ENCODE results near the gene TMEM219.
"Not testable (repeated sequence)": the region's sequence is repeated elsewhere in the genome, so short reads cannot be mapped to it uniquely, and the experiment has no call there.

TMEM219 gene

GRCh38 chr16:29961479-29962343, at the start of gene TMEM219:
Gene TMEM219, plus strand, starts transcription at chr16:29962079. Its CDS starts 1,065 bp downstream, at chr16:29963144.
- DNase-seq: peak; percentile 82 to 99 (median 90)
- intact Hi-C loops (cut with DNase I): loop anchor here (5.0 kb wide), 1 partner anchor 34 kb away; the partner anchor contains the start of gene KCTD13

DNA sequence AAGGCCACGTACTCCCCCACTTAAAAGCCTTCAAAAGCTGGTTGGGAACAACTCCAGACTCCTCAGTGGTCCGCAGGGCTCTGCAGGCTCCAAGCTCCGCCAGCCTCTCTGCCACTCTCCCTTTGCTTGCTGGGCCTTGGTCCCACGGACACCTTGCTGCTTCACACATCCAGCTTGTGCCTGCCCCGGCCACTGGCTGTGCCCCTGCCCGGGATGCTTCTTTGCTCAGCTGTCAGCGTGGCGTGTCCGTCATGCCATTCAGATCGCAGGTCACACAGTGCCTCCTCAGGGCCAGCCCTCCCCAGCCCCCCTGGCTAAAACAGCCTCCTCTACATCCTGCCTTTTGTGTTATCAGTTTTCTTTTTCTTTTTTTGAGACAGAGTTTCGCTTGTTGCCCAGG, 49.8 kb upstream of the TMEM219 start:
- DNase-seq: peak in 1 of 10 donors; percentile 80
- intact Hi-C loops (cut with DNase I): no loop called here

DNA sequence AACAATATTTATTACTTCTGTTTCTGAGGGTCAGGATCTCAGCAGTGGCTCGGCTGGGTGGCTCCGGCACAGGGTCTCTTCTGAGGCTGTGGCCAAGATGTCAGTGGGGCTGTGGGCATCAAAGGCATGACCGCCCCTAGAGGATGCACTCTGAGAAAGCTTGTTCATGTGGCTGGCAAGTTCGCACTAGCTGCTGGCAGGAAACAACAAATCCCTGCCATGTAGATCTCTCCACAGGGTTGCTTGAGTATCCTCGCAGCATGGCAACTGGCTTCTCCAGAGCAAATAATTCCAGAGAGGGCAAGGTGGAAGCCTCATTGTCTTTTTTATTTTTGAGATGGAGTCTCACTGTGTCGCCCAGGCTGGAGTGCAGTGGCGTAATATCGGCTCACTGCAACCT, 48.4 kb upstream of the TMEM219 start:
- intact Hi-C loops (cut with DNase I): no loop called here
- peak in 1 of 10 donors; percentile 53 for DNase-seq

- intact Hi-C loops (cut with DNase I): no loop called here
- no peak for DNase-seq
These were observed 46.2 kb upstream of the TMEM219 start for GRCh38 chr16:29915590-29916247.

- DNase-seq: peak in 1 of 10 donors; percentile 4
- intact Hi-C loops (cut with DNase I): no loop called here
These were observed 44.9 kb upstream of the TMEM219 start for GRCh38 chr16:29916979-29917378.

- intact Hi-C loops (cut with DNase I): no loop called here
- DNase-seq: peak in 2 of 10 donors; percentile 28 to 73
These were observed 41.4 kb upstream of the TMEM219 start for GRCh38 chr16:29920288-29921033.

- intact Hi-C loops (cut with DNase I): no loop called here
- no peak for DNase-seq
These were observed 40.9 kb upstream of the TMEM219 start for GRCh38 chr16:29921034-29921385.

DNA sequence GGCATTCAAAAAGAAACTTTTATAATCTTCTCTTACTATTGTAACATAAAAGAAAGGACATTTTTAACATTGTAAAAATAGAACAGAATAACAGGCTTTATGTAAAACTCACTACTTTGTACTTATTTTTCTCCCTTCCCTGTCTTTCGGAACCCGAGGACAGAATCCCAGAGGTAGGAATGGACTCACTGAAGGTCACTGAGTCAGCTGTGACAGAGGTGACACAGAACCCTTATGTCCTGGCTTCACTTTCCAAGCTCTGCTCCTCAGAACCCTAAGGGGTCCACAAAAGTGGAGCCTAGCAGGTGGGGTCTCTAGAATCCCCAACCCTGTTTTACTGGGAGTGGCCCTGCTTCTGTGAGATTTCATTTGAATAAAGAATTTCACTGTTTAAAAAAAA, 39.6 kb upstream of the TMEM219 start:
- intact Hi-C loops (cut with DNase I): no loop called here
- no peak for DNase-seq

DNA sequence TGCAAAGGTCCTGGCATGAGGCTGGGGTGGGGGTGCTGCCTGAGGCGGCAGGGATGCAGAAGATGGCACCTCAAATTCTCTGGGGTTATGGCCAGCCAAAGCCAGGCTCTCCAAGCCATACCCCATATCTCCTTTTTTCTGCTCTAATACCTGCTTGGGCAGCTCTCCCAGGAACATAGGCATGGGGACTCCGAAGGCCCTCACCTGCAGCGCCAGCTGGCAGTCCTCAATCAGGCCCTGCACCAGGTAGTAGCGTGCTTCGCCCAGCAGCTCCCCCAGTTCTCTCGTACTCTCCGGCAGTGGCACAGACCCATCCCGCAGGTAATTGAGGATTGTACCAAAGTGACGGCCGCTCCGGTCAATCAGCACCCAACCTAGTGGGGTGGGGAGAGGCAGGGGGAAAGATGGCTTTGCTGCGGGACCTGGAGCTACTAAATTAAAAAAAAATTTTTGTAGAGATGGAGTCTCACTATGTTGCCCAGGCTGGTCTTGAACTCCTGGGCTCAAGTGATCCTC, 38.8 kb upstream of the TMEM219 start:
- intact Hi-C loops (cut with DNase I): no loop called here

DNA sequence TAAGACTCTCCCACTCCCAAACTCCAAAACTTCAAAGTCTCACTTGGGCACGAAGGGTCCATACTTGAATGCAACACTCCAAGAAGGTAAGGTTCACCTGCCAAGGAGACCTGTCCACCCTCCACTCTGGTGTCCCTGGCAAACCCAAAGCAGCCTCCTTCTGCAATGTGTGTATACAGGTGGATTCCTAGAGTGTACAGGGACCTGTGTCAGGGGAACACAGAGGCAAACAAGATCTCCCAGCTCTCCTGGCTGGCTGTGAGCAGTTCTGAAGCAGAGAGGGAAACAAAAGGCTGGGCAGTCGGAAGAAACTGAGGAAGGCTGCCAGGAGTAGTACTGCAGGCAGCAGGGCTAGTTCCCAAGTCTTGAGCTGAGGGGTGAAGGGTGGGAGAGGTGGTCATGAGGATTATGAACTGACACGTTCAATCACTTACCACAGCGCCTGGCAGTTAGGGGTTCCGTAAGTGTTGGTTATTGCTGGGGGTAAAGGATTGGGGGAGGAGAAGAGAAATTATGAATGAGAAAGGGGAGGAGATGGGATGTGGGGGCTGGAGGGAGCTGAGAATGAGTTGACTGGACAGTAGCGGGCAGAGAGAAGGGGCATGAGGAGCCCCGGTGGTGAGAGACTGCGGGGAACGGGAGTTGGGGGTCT, 36.6 kb upstream of the TMEM219 start:
- intact Hi-C loops (cut with DNase I): loop anchor here (5.0 kb wide), 1 partner anchor 37 kb away; the partner anchor contains the start of gene TMEM219
- peak in 1 of 10 donors; percentile 26 for DNase-seq

More for the DNA sequence above, 38.8 kb upstream of the TMEM219 start:
- peak in 1 of 10 donors; percentile 70 for DNase-seq

DNA sequence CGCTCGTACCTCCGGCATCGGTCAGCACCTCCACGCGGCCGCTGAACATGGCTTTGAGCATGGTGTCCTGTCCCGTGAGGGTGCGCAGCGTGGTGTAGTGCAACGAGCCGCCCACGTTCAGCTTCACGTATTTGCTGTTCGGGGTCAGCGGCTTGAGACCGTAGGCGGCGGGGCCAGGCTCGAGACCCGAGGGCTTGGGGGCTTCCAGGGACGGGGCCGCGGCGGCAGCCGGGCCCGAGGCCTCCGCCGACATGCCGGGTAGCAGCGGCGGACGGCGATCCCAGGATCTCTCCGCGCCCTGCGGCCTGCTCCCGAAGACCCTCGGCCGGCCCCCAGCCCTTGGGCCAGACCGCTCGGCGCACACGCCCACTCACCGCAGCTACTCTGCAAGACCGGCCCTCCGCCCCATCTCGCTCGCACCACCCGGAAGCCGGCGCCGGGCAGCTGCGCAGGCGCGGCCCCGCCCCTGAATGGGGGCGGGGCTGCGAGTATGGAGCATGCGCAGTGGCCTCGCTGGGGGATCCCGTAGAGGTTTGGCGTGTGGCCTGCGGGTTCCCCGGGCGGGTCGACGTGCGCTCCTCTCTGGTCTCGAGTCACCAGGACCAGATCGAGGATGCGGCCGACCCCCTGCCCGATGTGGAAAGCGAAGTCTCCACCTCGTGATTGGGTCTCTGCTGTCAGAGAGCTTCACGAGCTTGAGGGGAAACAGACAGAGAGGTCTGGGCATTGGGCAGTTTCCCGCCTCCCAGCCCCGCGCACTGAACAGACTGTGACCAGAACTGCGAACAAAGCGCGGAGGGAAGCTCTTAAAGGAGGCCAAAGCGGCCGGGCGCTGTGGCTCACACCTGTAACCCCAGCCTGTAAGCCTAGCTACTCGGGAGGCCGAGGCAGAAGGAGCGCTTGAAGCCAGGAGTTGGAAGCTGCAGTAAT, 35.8 kb upstream of the TMEM219 start, which contains the start of gene KCTD13:
TSS of gene KCTD13 (minus strand) at position 446 of the 930 bp plus-strand sequence. CDS start at position 253, 193 bp downstream.
- intact Hi-C loops (cut with DNase I): loop anchor here (2.0 to 5.0 kb wide), 2 partner anchors 25 to 36 kb away; partner anchors contain the start of genes ASPHD1 and TMEM219

DNA sequence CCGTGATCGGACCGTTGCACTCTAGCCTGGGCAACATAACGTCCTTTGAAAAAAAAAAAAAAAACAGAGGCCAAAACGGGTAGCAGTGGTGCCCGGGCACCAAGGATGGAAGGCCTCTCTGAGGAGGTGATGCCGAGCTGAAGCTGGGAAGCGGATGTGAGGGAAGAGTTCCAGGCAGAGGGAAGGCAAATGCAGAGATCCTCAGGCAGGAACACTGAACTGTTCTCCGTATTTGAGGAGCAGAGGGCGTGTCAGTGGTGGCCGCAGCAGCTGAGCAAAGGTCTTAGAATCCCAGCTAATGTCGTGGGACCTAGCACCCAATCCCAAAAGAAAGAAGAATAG, 35.2 kb upstream of the TMEM219 start:
- DNase-seq: peak in 1 of 10 donors; percentile 25
- intact Hi-C loops (cut with DNase I): loop anchor here (2.0 to 5.0 kb wide), 2 partner anchors 26 to 36 kb away; partner anchors contain the start of genes ASPHD1 and TMEM219

More for the DNA sequence above, 35.8 kb upstream of the TMEM219 start, which contains the start of gene KCTD13:
- DNase-seq: peak; percentile 76 to 97 (median 81)

DNA sequence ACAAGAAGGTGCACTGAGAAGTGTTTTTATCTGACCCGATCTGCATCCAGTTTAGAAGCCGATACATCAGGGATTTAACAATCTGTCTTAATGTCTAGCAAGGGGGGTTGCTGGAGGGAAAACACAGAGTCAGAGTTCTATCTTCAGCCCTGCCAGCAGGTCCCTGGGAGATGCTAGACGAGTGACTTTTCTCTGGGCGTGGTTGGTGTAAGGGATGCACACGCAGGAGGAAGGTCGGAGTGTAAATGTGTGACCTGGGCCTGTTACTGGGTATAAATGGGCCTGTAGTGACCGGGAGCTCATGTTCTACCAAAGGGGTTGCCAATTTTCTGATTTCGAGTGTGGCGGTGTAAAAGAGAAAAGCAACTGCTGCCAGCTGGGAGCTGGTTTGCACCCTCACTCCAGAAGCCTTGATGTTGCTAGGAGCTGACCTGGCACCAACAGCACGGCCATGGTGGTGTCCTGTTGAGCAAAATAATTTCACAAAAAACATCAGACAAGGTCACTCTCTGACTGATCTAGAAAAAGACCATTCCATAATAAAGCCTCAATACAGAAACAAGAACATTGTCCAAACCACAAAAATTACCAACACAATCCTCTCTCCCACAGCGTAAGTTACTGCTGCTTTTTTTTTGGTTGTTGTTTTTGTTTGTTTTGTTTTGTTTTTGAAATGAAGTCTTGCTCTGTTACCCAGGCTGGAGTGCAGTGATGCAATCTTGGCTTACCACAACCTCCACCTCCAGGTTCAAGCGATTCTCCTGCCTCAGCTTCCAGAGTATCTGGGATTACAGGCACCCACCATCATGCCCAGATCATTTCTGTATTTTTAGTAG, 34.6 kb upstream of the TMEM219 start:
- intact Hi-C loops (cut with DNase I): loop anchor here (2.0 to 5.0 kb wide), 2 partner anchors 26 to 35 kb away; partner anchors contain the start of genes ASPHD1 and TMEM219
- DNase-seq: peak in 3 of 10 donors; percentile 24 to 83 (median 30)

DNA sequence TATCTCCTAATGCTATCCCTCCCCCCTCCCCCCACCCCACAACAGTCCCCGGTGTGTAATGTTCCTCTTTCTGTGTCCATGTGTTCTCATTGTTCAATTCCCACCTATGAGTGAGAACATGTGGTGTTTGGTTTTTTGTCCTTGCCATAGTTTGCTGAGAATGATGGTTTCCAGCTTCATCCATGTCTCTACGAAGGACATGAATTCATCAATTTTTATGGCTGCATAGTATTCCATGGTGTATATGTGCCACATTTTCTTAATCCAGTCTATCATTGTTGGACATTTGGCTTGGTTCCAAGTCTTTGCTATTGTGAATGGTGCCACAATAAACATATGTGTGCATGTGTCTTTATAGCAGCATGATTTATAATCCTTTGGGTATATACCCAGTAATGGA, 30.1 kb upstream of the TMEM219 start:
- intact Hi-C loops (cut with DNase I): not testable (repeated sequence)

DNA sequence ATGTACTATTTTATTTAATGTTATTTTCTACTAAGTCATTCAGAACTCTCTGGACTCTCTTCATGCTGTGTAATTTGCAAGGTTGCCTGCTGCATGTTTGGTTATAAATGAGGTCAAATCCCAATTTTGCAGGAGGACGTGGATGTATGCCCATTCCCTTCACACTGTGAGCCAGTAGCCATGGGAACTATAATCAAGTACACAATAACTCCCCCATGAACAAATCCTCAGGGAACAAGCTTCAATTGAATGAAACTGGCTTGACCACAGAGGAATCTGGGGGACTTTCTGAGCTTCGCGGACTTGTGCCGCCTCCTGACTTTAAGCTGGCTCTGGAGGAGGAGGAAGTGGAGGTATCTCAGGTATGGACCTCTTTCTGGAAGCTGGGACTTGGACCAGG, 21.2 kb upstream of the TMEM219 start:
- intact Hi-C loops (cut with DNase I): no loop called here
- no peak for DNase-seq

More for the DNA sequence above, 30.1 kb upstream of the TMEM219 start:
- DNase-seq: not testable (repeated sequence)

- no peak for DNase-seq
- intact Hi-C loops (cut with DNase I): no loop called here
These were observed 17.8 kb upstream of the TMEM219 start for GRCh38 chr16:29943846-29944799.
